Coronary artery (tissue), 2 donors: ENCODE results near the gene SNX21.

ENCODE experiments used
- DNase-seq: peaks from one replicate; pipeline ENCODE4 v3.0.0-alpha.2; 2017; ENCODE audit warnings: low spot score
- H3K27ac ChIP-seq, 2 donors: fragments of 200-600 bp; sonication (generic); one replicate each; pipeline ENCODE4 v1.5.1; 2016 to 2019
- H3K4me3 ChIP-seq: fragments of 200-600 bp; sonication (generic); 2 replicates; pipeline ENCODE4 v1.5.1; 2016; ENCODE audit warnings: mild to moderate bottlenecking, moderate library complexity
- CTCF ChIP-seq: fragments of 200-600 bp; sonication (generic); IDR thresholded peaks from one replicate; pipeline ENCODE4 v1.5.1; 2019; ENCODE audit warnings: antibody characterized with exemption

Gene SNX21

GRCh38 chr20:45801851-45802250 is 31.7 kb upstream of the SNX21 start:
- no peak for DNase-seq
- no peak overlapping the region for H3K4me3 ChIP-seq
- no peak overlapping the region for H3K27ac ChIP-seq
- no peak for TF ChIP-seq CTCF

GRCh38 chr20:45810191-45810970 is 23.2 kb upstream of the SNX21 start:
- H3K27ac ChIP-seq, result no peak overlapping the region
- DNase-seq, result no peak
- H3K4me3 ChIP-seq, result no peak overlapping the region
- no peak for TF ChIP-seq CTCF

GRCh38 chr20:45812157-45813005 is 21.2 kb upstream of the SNX21 start, which contains the start of gene UBE2C:
Gene UBE2C, plus strand, starts transcription at chr20:45812644. Its CDS starts 52 bp downstream, at chr20:45812696.
- Histone ChIP-seq H3K27ac (peak within 1 kb of the TSS; percentile 24 to 34), H3K4me3 (peak within 1 kb of the TSS; percentile 70)
- TF ChIP-seq CTCF, result no peak
- peak; percentile 99 for DNase-seq

- no peak for TF ChIP-seq CTCF
- Histone ChIP-seq H3K4me3 (peak overlapping the region; percentile 70), H3K27ac (no peak overlapping the region)
- no peak for DNase-seq
These were observed 20.6 kb upstream of the SNX21 start for GRCh38 chr20:45813006-45813340.

GRCh38 chr20:45813489-45813888 is 20.1 kb upstream of the SNX21 start:
- no peak for TF ChIP-seq CTCF
- Histone ChIP-seq H3K4me3 (no peak overlapping the region), H3K27ac (no peak overlapping the region)
- DNase-seq, result no peak

- TF ChIP-seq CTCF, result no peak
- Histone ChIP-seq H3K4me3 (no peak overlapping the region), H3K27ac (no peak overlapping the region)
- DNase-seq, result no peak
These were observed 19.3 kb upstream of the SNX21 start for GRCh38 chr20:45814314-45814713.
